GM18508 (cell line): ENCODE measurements around the gene KIF16B.
"Not testable (repeated sequence)": the region's sequence is repeated elsewhere in the genome, so short reads cannot be mapped to it uniquely, and the experiment has no call there.

Experiments used
- ATAC-seq: cut with Tn5 transposase; IDR thresholded peaks from one replicate; pipeline ENCODE4 v1.9.1; 2021; ENCODE audit warnings: moderate number of reproducible peaks; ENCODE audit not compliant: insufficient read depth, unreplicated experiment

KIF16B gene

GRCh38 chr20:16236589-16237241 is 336.5 kb downstream of the KIF16B start:
- no peak for ATAC-seq

GRCh38 chr20:16230402-16230801 is 342.8 kb downstream of the KIF16B start:
- no peak for ATAC-seq

GRCh38 chr20:16229813-16230212 is 343.4 kb downstream of the KIF16B start:
- no peak for ATAC-seq

- no peak for ATAC-seq
These were observed 344.5 kb downstream of the KIF16B start for GRCh38 chr20:16228722-16229121.

GRCh38 chr20:16226961-16227360 is 346.3 kb downstream of the KIF16B start:
- ATAC-seq: not testable (repeated sequence)

GRCh38 chr20:16224836-16225235 is 348.4 kb downstream of the KIF16B start:
- ATAC-seq: no peak

GRCh38 chr20:16222859-16223411 is 350.3 kb downstream of the KIF16B start:
- no peak for ATAC-seq
